ENCODE results near the gene RNF112.

GRCh38 chr17:19376811-19377210 lies 34.2 kb upstream of the RNF112 start:
- TF ChIP-seq REPIN1 (CRISPR knock-in tag; IDR thresholded peaks at IDR 0.05; ENCODE audit: borderline replicate concordance, low read depth) (no peak), ZNF558 (CRISPR knock-in tag; IDR thresholded peaks at IDR 0.05; ENCODE audit: borderline replicate concordance) (no peak), XRCC5 (optimal IDR thresholded peaks at IDR 0.05; ENCODE audit: low read length) (no peak), ZNF10 (CRISPR knock-in tag; IDR thresholded peaks at IDR 0.05; ENCODE audit: borderline replicate concordance, low read depth) (no peak)

Data from HepG2 (cell line).